ENCODE data around the gene FGFR4. TPM values are rescaled to one million over a fixed set of nuclear protein-coding genes. Genes with fewer than 3 reads are reported as not detected.

The FGFR4 gene
- total RNA-seq, 4 donors from 2014 or later = 1.1 TPM; not detected in 2

- no peak for TF ChIP-seq CTCF (IDR thresholded peaks at IDR 0.05; ENCODE audit: low read depth)
Observed at GRCh38 chr5:177116631-177117373, 30.1 kb downstream of the FGFR4 start.

GRCh38 chr5:177117441-177118045, 30.8 kb downstream of the FGFR4 start:
- TF ChIP-seq CTCF (IDR thresholded peaks at IDR 0.05; ENCODE audit: low read depth) = no peak

DNA sequence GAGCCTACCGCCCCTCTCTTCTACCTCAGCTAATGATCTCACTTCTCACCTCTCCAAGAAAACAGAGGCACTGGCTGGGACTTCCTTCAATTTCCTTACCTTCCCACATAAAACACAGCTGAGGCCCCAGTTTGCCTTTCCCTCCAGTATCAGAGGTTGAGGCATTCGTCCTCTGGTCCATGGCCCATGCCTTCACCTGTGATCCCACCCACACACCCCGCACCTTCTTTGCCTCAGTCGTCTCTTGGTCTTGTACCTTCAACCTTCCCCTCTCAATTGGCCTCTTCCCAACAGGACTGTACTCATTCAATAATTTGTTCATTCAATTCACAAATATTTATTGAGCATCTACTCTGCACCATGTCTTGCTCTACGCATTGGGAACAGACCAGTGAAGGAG, 35.9 kb downstream of the FGFR4 start:
- no peak for TF ChIP-seq CTCF (IDR thresholded peaks at IDR 0.05; ENCODE audit: low read depth)

GRCh38 chr5:177123789-177124485, 37.2 kb downstream of the FGFR4 start:
- no peak for TF ChIP-seq CTCF (IDR thresholded peaks at IDR 0.05; ENCODE audit: low read depth)

- TF ChIP-seq CTCF (IDR thresholded peaks at IDR 0.05; ENCODE audit: low read depth) = no peak
Observed at GRCh38 chr5:177124486-177124991, 37.8 kb downstream of the FGFR4 start.

DNA sequence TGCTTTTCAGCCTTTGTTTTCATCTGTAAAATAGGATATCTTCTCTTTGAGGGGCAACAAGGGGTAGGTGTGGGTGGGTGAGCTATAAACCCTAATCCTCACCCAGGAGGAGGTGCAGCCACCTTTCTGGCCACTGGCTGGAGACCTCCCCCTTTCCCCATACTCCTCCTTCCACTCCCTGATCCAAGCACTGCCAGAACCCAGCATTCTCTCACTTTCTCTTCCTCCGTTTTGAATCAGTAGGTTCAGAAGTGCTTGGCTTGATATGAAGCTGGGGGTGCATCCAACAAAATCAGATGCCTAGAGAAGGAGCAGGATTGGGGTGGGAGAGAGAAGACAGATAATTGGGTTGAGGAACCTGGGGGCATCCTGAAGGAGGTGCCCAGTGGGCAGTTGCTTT, 40.1 kb downstream of the FGFR4 start:
- no peak for TF ChIP-seq CTCF (IDR thresholded peaks at IDR 0.05; ENCODE audit: low read depth)

DNA sequence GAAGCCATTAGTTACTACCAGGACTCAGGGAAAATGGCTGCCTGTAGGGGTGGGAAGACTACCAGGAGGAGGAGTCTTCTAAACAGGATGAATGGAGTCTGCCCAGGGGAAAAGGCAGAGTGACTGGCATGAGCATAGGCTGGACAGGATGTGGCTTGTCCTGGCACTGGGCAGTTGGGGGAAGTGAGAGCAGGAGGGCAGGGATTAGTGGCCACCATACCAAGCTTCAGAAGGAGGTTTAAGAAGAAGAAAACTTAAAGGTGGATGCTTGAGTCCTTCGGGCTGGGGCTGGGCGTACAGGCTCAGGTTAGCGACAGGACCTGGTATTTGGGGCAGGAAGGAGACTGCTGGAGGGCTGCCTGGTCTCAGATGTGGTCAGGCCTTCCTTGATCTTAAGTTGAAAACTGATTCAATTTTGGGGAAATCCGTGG, 41.9 kb downstream of the FGFR4 start:
- no peak for TF ChIP-seq CTCF (IDR thresholded peaks at IDR 0.05; ENCODE audit: low read depth)
